ENCODE data around the gene CYP4B1. TPM values are rescaled to one million over a fixed set of nuclear protein-coding genes. Genes with fewer than 3 reads are reported as not detected.

The CYP4B1 gene
- total RNA-seq, 4 donors from 2014 or later = 224 to 730 (median 336) TPM

DNA sequence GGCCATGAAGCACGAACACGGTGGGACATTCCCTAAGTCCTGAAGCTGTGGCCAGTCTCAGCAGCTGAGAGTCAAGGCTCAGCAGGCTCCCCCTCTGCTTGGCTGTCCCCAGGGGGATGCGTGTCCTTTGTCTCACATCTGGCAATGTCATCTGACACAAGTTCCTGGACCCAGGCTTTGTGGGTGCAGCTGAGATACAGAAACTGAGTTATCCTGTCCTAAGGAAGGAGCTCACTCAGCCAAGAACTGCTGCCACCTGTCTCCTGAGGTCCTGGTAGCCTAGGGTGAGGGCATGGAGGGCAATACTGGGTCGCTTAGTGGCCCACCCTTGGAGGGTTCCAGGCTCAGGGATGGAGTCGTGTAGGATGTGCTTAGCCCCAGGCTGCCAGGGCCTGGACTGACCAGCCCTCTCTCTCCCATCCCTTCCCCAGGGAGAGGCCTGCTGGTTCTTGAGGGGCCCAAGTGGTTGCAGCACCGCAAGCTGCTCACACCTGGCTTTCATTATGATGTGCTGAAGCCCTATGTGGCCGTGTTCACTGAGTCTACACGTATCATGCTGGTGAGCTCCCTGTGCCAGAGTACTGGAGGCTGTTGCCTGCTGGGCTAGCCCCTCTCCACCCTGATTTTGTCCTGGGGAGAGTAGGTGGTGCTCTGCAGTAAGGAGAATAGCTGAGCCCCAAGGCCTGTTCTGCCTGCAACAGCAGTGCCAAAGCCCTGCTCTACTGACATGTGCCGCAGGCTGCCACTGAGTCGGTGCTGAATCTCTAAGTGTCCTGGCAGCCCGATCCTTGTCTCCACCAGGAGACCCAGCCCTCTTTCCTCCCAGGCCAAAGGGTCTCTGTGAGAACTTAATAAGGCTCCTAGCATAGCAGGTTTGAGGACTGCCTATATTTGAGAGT, 13.5 kb downstream of the CYP4B1 start:
- no peak for TF ChIP-seq CTCF (IDR thresholded peaks at IDR 0.05; ENCODE audit: low read depth)

- TF ChIP-seq CTCF (IDR thresholded peaks at IDR 0.05; ENCODE audit: low read depth) = no peak
Measured at GRCh38 chr1:46812996-46813857, 14.4 kb downstream of the CYP4B1 start.

- TF ChIP-seq CTCF (IDR thresholded peaks at IDR 0.05; ENCODE audit: low read depth) = no peak
Measured at GRCh38 chr1:46813858-46814396, 15.1 kb downstream of the CYP4B1 start.

DNA sequence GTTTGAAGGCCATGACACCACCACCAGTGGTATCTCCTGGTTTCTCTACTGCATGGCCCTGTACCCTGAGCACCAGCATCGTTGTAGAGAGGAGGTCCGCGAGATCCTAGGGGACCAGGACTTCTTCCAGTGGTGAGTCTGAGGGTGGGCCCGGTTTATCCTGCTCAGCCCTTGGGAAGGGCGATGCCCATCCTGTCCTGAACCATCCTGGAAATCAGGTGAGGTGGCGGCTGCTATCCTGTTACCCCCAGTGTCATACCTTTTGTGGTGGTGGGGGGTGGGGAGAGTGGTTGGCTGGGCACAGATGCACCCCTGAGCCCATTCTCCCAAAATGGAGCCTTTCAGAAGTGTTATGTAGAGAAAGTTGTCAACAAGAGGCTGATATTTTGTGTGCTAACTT, 16.3 kb downstream of the CYP4B1 start:
- TF ChIP-seq CTCF (IDR thresholded peaks at IDR 0.05; ENCODE audit: low read depth) = no peak

DNA sequence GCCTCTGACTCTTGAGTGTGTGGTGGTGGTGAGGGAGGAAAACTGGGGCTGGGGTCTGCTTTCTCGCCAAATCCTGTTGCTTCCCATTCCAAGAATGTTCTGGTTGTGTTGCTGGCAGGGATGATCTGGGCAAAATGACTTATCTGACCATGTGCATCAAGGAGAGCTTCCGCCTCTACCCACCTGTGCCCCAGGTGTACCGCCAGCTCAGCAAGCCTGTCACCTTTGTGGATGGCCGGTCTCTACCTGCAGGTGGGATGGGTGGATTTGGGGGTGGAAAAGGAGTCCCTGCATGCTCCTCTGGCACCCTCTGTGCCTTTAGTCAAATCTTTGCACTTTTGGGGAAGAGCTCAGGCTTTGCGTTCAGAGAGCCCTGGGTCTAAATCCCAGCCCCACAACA, 18.1 kb downstream of the CYP4B1 start:
- TF ChIP-seq CTCF (IDR thresholded peaks at IDR 0.05; ENCODE audit: low read depth) = no peak

GRCh38 chr1:46817814-46818213, 19.0 kb downstream of the CYP4B1 start:
- no peak for TF ChIP-seq CTCF (IDR thresholded peaks at IDR 0.05; ENCODE audit: low read depth)

GRCh38 chr1:46818591-46818990, 19.7 kb downstream of the CYP4B1 start:
- no peak for TF ChIP-seq CTCF (IDR thresholded peaks at IDR 0.05; ENCODE audit: low read depth)
